Karpas-422 (cell line): ENCODE measurements around the gene SLC26A9. TPM values are rescaled to one million over a fixed set of nuclear protein-coding genes. Genes with fewer than 3 reads are reported as not detected.

Source experiments
- DNase-seq: peaks from one replicate; pipeline ENCODE4 v3.0.0-alpha.2; 2015
- H2AFZ ChIP-seq: fragments of 200-600 bp; sonication (generic); 2 replicates; pipeline ENCODE4 v1.6.1; 2014; ENCODE audit warnings: antibody characterized with exemption, low read length, mixed read lengths
- H3K27ac ChIP-seq: fragments of 200-600 bp; sonication (generic); 2 replicates; pipeline ENCODE4 v1.5.1; 2014; ENCODE audit warnings: mild to moderate bottlenecking, low read length, moderate library complexity
- H3K27me3 ChIP-seq: fragments of 200-600 bp; sonication (generic); 2 replicates; pipeline ENCODE4 v1.6.1; 2014; ENCODE audit warnings: low read length, mixed read lengths
- H3K36me3 ChIP-seq: fragments of 200-600 bp; sonication (generic); 2 replicates; pipeline ENCODE4 v1.6.1; 2014; ENCODE audit warnings: low read length, mixed read lengths; ENCODE audit not compliant: insufficient read depth
- H3K4me1 ChIP-seq: fragments of 200-600 bp; sonication (generic); 2 replicates; pipeline ENCODE4 v1.6.1; 2014; ENCODE audit warnings: mild to moderate bottlenecking, low read length, mixed read lengths
- H3K4me2 ChIP-seq: fragments of 200-600 bp; sonication (generic); 2 replicates; pipeline ENCODE4 v1.6.1; 2014; ENCODE audit warnings: low read length, low read depth, mild to moderate bottlenecking; ENCODE audit not compliant: poor library complexity, severe bottlenecking
- H3K4me3 ChIP-seq: fragments of 200-600 bp; sonication (generic); 2 replicates; pipeline ENCODE4 v1.5.1; 2014; ENCODE audit warnings: mild to moderate bottlenecking, antibody characterized with exemption, low read length, mixed read lengths
- H3K79me2 ChIP-seq: fragments of 200-600 bp; sonication (generic); 2 replicates; pipeline ENCODE4 v1.6.1; 2014; ENCODE audit warnings: mild to moderate bottlenecking, low read length, mixed read lengths
- H3K9ac ChIP-seq: fragments of 200-600 bp; sonication (generic); 2 replicates; pipeline ENCODE4 v1.6.0; 2014; ENCODE audit warnings: low read length
- H3K9me2 ChIP-seq: fragments of 200-600 bp; sonication (generic), shearing (Covaris generic); replicated peaks from 2 replicates; pipeline ENCODE4 v1.6.0; 2014; ENCODE audit warnings: mild to moderate bottlenecking, low read length, moderate library complexity; ENCODE audit not compliant: insufficient read depth
- H3K9me3 ChIP-seq: fragments of 300-700, 200-600 bp; sonication (generic); 2 replicates; pipeline ENCODE4 v1.6.1; 2014; ENCODE audit warnings: low read length, mixed read lengths
- H4K20me1 ChIP-seq: fragments of 200-600 bp; sonication (generic); 2 replicates; pipeline ENCODE4 v1.6.1; 2014; ENCODE audit warnings: mild to moderate bottlenecking, antibody characterized with exemption, low read length, low read depth; ENCODE audit not compliant: insufficient read depth
- total RNA-seq: library from RNA; depleted of rRNA; stranded (reverse); fragments of >200 nt; shearing (Covaris generic); gene quantifications from 2 replicates; pipeline ENCODE4 v1.2.3, GENCODE V29; 2014; ENCODE audit warnings: low replicate concordance

SLC26A9 gene
- total RNA-seq, 1 experiment from 2014 or later, result not detected

GRCh38 chr1:205970486-205970885, 27.2 kb upstream of the SLC26A9 start:
- no peak overlapping the region for H3K4me2 ChIP-seq
- no peaks in the 10 kb centered on the region for H3K27me3 ChIP-seq
- peaks cover 6% of the 10 kb centered on the region for H3K4me1 ChIP-seq
- no peak overlapping the region for H3K27ac ChIP-seq
- no peak overlapping the region for H2AFZ ChIP-seq
- H3K36me3 ChIP-seq, result no peaks in the 10 kb centered on the region
- H3K9me3 ChIP-seq, result no peaks in the 10 kb centered on the region
- no peak overlapping the region for H3K9ac ChIP-seq
- H3K4me3 ChIP-seq, result no peak overlapping the region
- no peak for DNase-seq
- no peaks in the 10 kb centered on the region for H3K9me2 ChIP-seq
- no peaks in the 10 kb centered on the region for H4K20me1 ChIP-seq
- no peaks in the 10 kb centered on the region for H3K79me2 ChIP-seq

GRCh38 chr1:205969229-205969628, 26.0 kb upstream of the SLC26A9 start:
- no peaks in the 10 kb centered on the region for H3K27me3 ChIP-seq
- no peak for DNase-seq
- H3K9me3 ChIP-seq, result no peaks in the 10 kb centered on the region
- H3K36me3 ChIP-seq, result no peaks in the 10 kb centered on the region
- H2AFZ ChIP-seq, result no peak overlapping the region
- peaks cover 9% of the 10 kb centered on the region for H3K4me1 ChIP-seq
- H3K9me2 ChIP-seq, result no peaks in the 10 kb centered on the region
- H3K9ac ChIP-seq, result no peak overlapping the region
- H3K27ac ChIP-seq, result no peak overlapping the region
- no peak overlapping the region for H3K4me3 ChIP-seq
- no peaks in the 10 kb centered on the region for H4K20me1 ChIP-seq
- H3K79me2 ChIP-seq, result no peaks in the 10 kb centered on the region
- H3K4me2 ChIP-seq, result no peak overlapping the region

- Histone ChIP-seq H3K4me1 (peaks cover 9% of the 10 kb centered on the region), H3K4me2 (no peak overlapping the region), H3K27ac (no peak overlapping the region), H3K79me2 (no peaks in the 10 kb centered on the region), H2AFZ (no peak overlapping the region), H3K36me3 (no peaks in the 10 kb centered on the region), H3K9me3 (no peaks in the 10 kb centered on the region), H3K4me3 (no peak overlapping the region), H3K9ac (no peak overlapping the region), H3K27me3 (no peaks in the 10 kb centered on the region), H3K9me2 (no peaks in the 10 kb centered on the region), H4K20me1 (no peaks in the 10 kb centered on the region)
- DNase-seq, result no peak
Measured at GRCh38 chr1:205967554-205968335, 24.5 kb upstream of the SLC26A9 start.

GRCh38 chr1:205965036-205965884, 22.0 kb upstream of the SLC26A9 start:
- peak; percentile 48 for DNase-seq
- no peak overlapping the region for H3K27ac ChIP-seq

GRCh38 chr1:205963352-205964155, 20.3 kb upstream of the SLC26A9 start:
- H4K20me1 ChIP-seq, result no peaks in the 10 kb centered on the region
- H3K79me2 ChIP-seq, result no peaks in the 10 kb centered on the region
- H3K36me3 ChIP-seq, result no peaks in the 10 kb centered on the region
- no peaks in the 10 kb centered on the region for H3K9me3 ChIP-seq
- no peak for DNase-seq
- H3K4me3 ChIP-seq, result no peak overlapping the region
- no peak overlapping the region for H3K4me2 ChIP-seq
- no peaks in the 10 kb centered on the region for H3K27me3 ChIP-seq
- H3K9me2 ChIP-seq, result no peaks in the 10 kb centered on the region
- no peak overlapping the region for H2AFZ ChIP-seq
- no peak overlapping the region for H3K27ac ChIP-seq
- H3K4me1 ChIP-seq, result peaks cover 9% of the 10 kb centered on the region
- H3K9ac ChIP-seq, result no peak overlapping the region

More at GRCh38 chr1:205965036-205965884, 22.0 kb upstream of the SLC26A9 start:
- Histone ChIP-seq H3K9me3 (no peaks in the 10 kb centered on the region), H3K79me2 (no peaks in the 10 kb centered on the region), H3K27me3 (no peaks in the 10 kb centered on the region), H2AFZ (no peak overlapping the region), H3K9ac (no peak overlapping the region), H3K9me2 (no peaks in the 10 kb centered on the region), H4K20me1 (no peaks in the 10 kb centered on the region), H3K4me1 (peaks cover 9% of the 10 kb centered on the region), H3K4me3 (no peak overlapping the region), H3K4me2 (peak overlapping the region; percentile 39), H3K36me3 (no peaks in the 10 kb centered on the region)

- H3K4me2 ChIP-seq, result no peak overlapping the region
- no peak overlapping the region for H2AFZ ChIP-seq
Measured at GRCh38 chr1:205962821-205963221, 19.6 kb upstream of the SLC26A9 start.

GRCh38 chr1:205961991-205962820, 18.9 kb upstream of the SLC26A9 start:
- Histone ChIP-seq H3K9me2 (no peaks in the 10 kb centered on the region), H3K36me3 (no peaks in the 10 kb centered on the region), H3K27ac (no peak overlapping the region), H3K4me3 (no peak overlapping the region), H3K4me1 (peaks cover 9% of the 10 kb centered on the region), H3K27me3 (no peaks in the 10 kb centered on the region), H2AFZ (no peak overlapping the region), H3K9me3 (no peaks in the 10 kb centered on the region), H4K20me1 (no peaks in the 10 kb centered on the region), H3K79me2 (no peaks in the 10 kb centered on the region), H3K9ac (no peak overlapping the region), H3K4me2 (no peak overlapping the region)
- no peak for DNase-seq

More at GRCh38 chr1:205962821-205963221, 19.6 kb upstream of the SLC26A9 start:
- Histone ChIP-seq H3K36me3 (no peaks in the 10 kb centered on the region), H3K79me2 (no peaks in the 10 kb centered on the region), H3K4me1 (peaks cover 9% of the 10 kb centered on the region), H3K27ac (no peak overlapping the region), H3K9me2 (no peaks in the 10 kb centered on the region), H3K9ac (no peak overlapping the region), H4K20me1 (no peaks in the 10 kb centered on the region), H3K9me3 (no peaks in the 10 kb centered on the region), H3K4me3 (no peak overlapping the region), H3K27me3 (no peaks in the 10 kb centered on the region)
- no peak for DNase-seq
